Activated effector memory CD4-positive, alpha-beta T cell treated with anti-CD3 and anti-CD28 coated beads, Interleukin-2, amount 50 U/mL, for 16 hours (primary cell): Measurements from ENCODE around the gene CAMTA1.
"Not testable (repeated sequence)": the region's sequence is repeated elsewhere in the genome, so short reads cannot be mapped to it uniquely, and the experiment has no call there.

Source experiments
- DNase-seq: peaks from one replicate; pipeline ENCODE4 v3.0.0-alpha.2; 2020

The CAMTA1 gene

GRCh38 chr1:7695497-7696117, 910.4 kb downstream of the CAMTA1 start:
- DNase-seq = no peak

GRCh38 chr1:7698641-7699040, 913.4 kb downstream of the CAMTA1 start:
- DNase-seq = no peak

- no peak for DNase-seq
Measured at GRCh38 chr1:7702365-7702764, 917.1 kb downstream of the CAMTA1 start.

GRCh38 chr1:7703321-7704213, 918.3 kb downstream of the CAMTA1 start:
- peak; percentile 71 for DNase-seq

GRCh38 chr1:7704214-7705047, 919.2 kb downstream of the CAMTA1 start:
- peak; percentile 97 for DNase-seq

- DNase-seq = peak; percentile 78
Measured at GRCh38 chr1:7705048-7705907, 920.0 kb downstream of the CAMTA1 start.

GRCh38 chr1:7705908-7706216, 920.6 kb downstream of the CAMTA1 start:
- DNase-seq = no peak

- no peak for DNase-seq
Measured at GRCh38 chr1:7707527-7707926, 922.3 kb downstream of the CAMTA1 start.

- DNase-seq = not testable (repeated sequence)
Measured at GRCh38 chr1:7708065-7708464, 922.8 kb downstream of the CAMTA1 start.

- no peak for DNase-seq
Measured at GRCh38 chr1:7710859-7711258, 925.6 kb downstream of the CAMTA1 start.

- no peak for DNase-seq
Measured at GRCh38 chr1:7712731-7713323, 927.6 kb downstream of the CAMTA1 start.

- DNase-seq = no peak
Measured at GRCh38 chr1:7716506-7716905, 931.3 kb downstream of the CAMTA1 start.

- no peak for DNase-seq
Measured at GRCh38 chr1:7717748-7718368, 932.6 kb downstream of the CAMTA1 start.

- no peak for DNase-seq
Measured at GRCh38 chr1:7719468-7720094, 934.3 kb downstream of the CAMTA1 start.

GRCh38 chr1:7721940-7722669, 936.9 kb downstream of the CAMTA1 start:
- DNase-seq = no peak

GRCh38 chr1:7722670-7723012, 937.4 kb downstream of the CAMTA1 start:
- DNase-seq = no peak

GRCh38 chr1:7726623-7727022, 941.4 kb downstream of the CAMTA1 start:
- DNase-seq = no peak

GRCh38 chr1:7727809-7728471, 942.7 kb downstream of the CAMTA1 start:
- no peak for DNase-seq

GRCh38 chr1:7729761-7730160, 944.5 kb downstream of the CAMTA1 start:
- DNase-seq = no peak

- DNase-seq = no peak
Measured at GRCh38 chr1:7732331-7732730, 947.1 kb downstream of the CAMTA1 start.
